Astrocyte (in vitro differentiated cells and primary cell): Measurements from ENCODE around the gene CYBB.

Source experiments
- CTCF ChIP-seq: IDR thresholded peaks from 2 replicates; pipeline ENCODE4 v1.5.1; 2011; ENCODE audit warnings: low read depth, mild to moderate bottlenecking, inconsistent platforms, low read length, moderate library complexity; ENCODE audit not compliant: insufficient read depth
- EZH2 ChIP-seq: IDR thresholded peaks from 2 replicates; pipeline ENCODE4 v1.6.1; 2012; ENCODE audit warnings: mild to moderate bottlenecking, low read length, inconsistent platforms; ENCODE audit not compliant: insufficient read depth

DNA sequence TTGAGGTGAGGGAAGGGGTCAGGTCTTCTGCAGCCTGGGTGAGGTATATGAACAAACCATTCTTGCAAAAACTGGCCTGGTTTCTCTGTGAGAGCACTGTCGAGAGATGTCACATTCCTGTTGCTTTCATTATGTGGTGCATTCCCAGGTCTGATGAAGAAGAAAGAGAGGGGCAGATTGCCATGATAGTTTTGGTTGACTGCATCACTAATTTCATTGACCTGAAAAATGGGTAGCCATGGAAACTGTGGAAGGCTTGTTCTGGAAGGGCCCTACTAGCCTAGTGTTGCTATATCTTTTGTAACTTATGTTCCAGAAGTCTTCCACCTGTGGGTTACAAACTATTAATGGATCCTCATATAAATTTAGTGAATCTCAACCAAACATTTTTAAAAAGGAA lies 32.9 kb upstream of the CYBB start:
- TF ChIP-seq CTCF, result no peak
- TF ChIP-seq EZH2, result no peak
